Measurements from ENCODE around the gene UNC5CL. TPM values are rescaled to one million over a fixed set of nuclear protein-coding genes. Genes with fewer than 3 reads are reported as not detected.

The UNC5CL gene
- total RNA-seq, 2 experiments from 2014 or later, result 1.6 to 2.3 TPM

DNA sequence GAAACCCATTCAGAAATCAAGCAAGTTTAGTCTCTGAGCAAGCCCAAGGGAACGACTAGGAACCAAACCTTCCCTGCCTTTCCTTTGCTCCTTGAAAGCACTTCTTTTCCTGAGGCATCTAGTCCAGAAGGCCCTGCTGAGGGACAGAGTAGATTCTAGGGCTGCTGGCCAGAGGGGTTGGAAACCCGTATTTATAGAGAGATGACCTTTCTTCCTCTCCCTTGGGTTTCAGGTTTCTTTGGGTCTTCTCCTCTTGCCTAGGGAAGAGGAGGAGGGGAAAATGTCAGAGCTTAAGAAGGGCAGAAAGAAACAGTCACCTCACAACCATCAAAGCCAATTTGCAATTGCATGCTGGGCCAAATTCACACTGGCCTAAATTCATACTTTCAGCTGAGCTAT is 19.8 kb upstream of the UNC5CL start:
- H3K36me3 Mint-ChIP-seq (ENCODE audit: low read depth), result peaks cover 11% of the 10 kb centered on the region
- no peak overlapping the region for H3K4me3 Mint-ChIP-seq
- no peak overlapping the region for H3K27ac Mint-ChIP-seq
- H3K4me1 Mint-ChIP-seq, result peaks cover 3% of the 10 kb centered on the region
- no peaks in the 10 kb centered on the region for H3K27me3 Mint-ChIP-seq
- no peak for DNase-seq
- CTCF ChIA-PET, result interaction anchor here (0.8 to 2.5 kb wide), 10 partner anchors 9 to 260 kb away, joined by 3 to 7 read pairs (median 3); no protein-coding TSS in a partner anchor
- H3K9me3 Mint-ChIP-seq, result no peaks in the 10 kb centered on the region
- POLR2A ChIA-PET, result interaction anchor here (1.3 to 2.0 kb wide), 3 partner anchors 10 to 14 kb away, joined by 3 to 7 read pairs (median 5); partner anchors contain the start of gene NFYA

DNA sequence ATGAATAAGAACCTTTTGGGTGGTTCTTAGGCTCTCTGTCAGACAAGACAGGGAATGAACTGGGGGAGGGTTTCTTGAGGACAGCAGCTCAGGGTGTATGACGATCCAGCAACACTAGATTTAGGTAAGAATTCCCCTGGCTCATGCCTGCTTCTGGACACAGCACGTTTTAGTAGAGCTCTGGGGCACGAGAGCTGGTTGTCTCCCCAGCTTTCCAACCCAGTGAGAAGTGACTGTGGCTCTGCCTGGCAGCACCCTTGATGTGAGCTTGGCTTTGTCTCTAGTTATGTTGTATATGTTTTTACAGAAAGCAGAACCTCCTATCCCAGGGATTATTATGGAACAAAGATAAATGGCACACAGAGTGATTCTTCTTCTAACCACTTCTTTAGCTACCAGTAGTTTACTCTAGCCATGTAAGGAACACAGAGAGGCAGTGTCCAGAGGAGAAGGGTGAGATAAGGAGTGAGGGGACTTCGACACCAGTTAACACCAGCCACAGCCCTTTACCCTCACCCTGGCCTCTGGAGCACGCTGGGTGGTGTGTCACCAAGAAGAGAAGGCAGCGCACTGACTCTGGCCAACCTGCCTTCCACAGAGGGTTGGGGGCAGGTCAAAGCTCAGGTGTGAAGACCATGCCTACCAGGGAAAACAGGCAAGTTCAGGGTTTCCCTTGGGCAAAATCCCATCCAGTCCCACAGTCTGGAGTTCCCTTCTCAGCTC is 17.9 kb upstream of the UNC5CL start:
- Mint-ChIP-seq H3K4me1 (peaks cover 13% of the 10 kb centered on the region), H3K27me3 (no peaks in the 10 kb centered on the region), H3K36me3 (ENCODE audit: low read depth) (peaks cover 8% of the 10 kb centered on the region), H3K4me3 (no peak overlapping the region), H3K27ac (no peak overlapping the region), H3K9me3 (no peaks in the 10 kb centered on the region)
- DNase-seq, result no peak
- ChIA-PET POLR2A (interaction anchor here (1.2 to 3.8 kb wide), 5 partner anchors 11 to 29 kb away, joined by 3 to 23 read pairs (median 4); partner anchors contain the start of gene TSPO2), CTCF (interaction anchor here (0.6 to 6.6 kb wide), 7 partner anchors 9 to 264 kb away, joined by 3 to 36 read pairs (median 5); partner anchors contain the start of genes TSPO2 and UNC5CL)

- Mint-ChIP-seq H3K27me3 (no peaks in the 10 kb centered on the region), H3K4me3 (no peak overlapping the region), H3K9me3 (no peaks in the 10 kb centered on the region), H3K4me1 (peaks cover 20% of the 10 kb centered on the region), H3K27ac (no peak overlapping the region), H3K36me3 (ENCODE audit: low read depth) (peaks cover 8% of the 10 kb centered on the region)
- CTCF ChIA-PET, result interaction anchor here (0.7 to 6.6 kb wide), 3 partner anchors 12 to 27 kb away, joined by 3 to 38 read pairs (median 36); partner anchors contain the start of genes TSPO2 and UNC5CL
- DNase-seq, result no peak
- POLR2A ChIA-PET, result interaction anchor here (1.5 to 3.8 kb wide), 3 partner anchors 9 to 27 kb away, joined by 4 to 23 read pairs (median 15); no protein-coding TSS in a partner anchor
Measured at GRCh38 chr6:41055149-41055548, 16.1 kb upstream of the UNC5CL start.

DNA sequence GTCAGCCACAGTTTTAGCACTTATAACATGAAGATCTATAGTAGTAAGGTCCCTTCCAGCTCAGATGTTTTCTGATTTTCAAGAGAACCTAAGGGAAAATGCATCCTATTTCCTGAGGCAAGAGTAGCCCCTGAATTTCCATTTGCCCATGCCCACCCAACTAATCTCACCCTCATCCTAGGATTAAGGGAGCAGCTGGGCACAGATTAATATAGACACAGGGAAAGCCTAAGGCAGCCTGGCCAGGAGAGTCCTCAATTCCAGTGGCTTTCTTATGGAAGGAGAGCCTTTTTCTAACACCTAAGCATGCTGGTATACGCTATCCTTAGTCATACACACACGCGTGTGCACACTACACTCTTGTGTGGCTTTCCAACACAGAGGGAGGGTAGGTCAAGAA is 15.5 kb upstream of the UNC5CL start:
- no peak for DNase-seq
- Mint-ChIP-seq H3K4me3 (no peak overlapping the region), H3K27ac (no peak overlapping the region), H3K36me3 (ENCODE audit: low read depth) (peaks cover 6% of the 10 kb centered on the region), H3K4me1 (peaks cover 20% of the 10 kb centered on the region), H3K9me3 (no peaks in the 10 kb centered on the region), H3K27me3 (no peaks in the 10 kb centered on the region)
- ChIA-PET CTCF (interaction anchor here (1.0 to 6.6 kb wide), 3 partner anchors 8 to 26 kb away, joined by 3 to 38 read pairs (median 36); partner anchors contain the start of genes TSPO2 and UNC5CL), POLR2A (interaction anchor here (3.6 to 3.8 kb wide), 2 partner anchors 16 to 26 kb away, joined by 15 to 23 read pairs; no protein-coding TSS in a partner anchor)

DNA sequence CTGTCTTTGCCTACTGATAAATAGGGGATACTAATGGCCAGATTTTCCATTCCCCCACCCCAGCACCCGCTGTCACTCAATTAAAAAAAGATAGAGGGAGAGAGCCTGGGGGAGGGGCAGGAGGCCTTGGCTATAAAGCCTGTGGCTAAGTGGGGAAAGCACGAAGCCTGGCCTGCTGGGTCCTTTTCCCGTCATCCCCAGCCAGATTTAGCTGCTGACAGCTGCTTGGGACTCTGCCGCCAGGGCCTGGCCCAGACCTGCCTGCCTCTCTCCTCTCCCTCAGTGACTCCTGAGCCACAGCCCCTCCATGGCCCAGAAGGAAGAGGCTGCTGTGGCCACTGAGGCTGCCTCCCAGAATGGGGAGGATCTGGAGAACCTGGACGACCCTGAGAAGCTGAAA is 14.0 kb upstream of the UNC5CL start, which contains the start of gene APOBEC2:
APOBEC2 (plus strand) TSS at position 162 of the 400 bp plus-strand sequence; CDS start at position 308, 146 bp downstream.
- CTCF ChIA-PET, result interaction anchor here (5.1 to 6.6 kb wide), 2 partner anchors 12 to 25 kb away, joined by 36 to 38 read pairs; partner anchors contain the start of genes TSPO2 and UNC5CL
- Mint-ChIP-seq H3K27me3 (no peaks in the 10 kb centered on the region), H3K4me1 (peaks cover 17% of the 10 kb centered on the region), H3K27ac (peak within 1 kb of the TSS; percentile 71), H3K36me3 (ENCODE audit: low read depth) (peaks cover 6% of the 10 kb centered on the region), H3K4me3 (no peak within 1 kb of the TSS), H3K9me3 (no peaks in the 10 kb centered on the region)
- DNase-seq, result no peak
- POLR2A ChIA-PET, result interaction anchor here (1.3 to 3.8 kb wide), 5 partner anchors 16 to 25 kb away, joined by 3 to 23 read pairs (median 8); no protein-coding TSS in a partner anchor

GRCh38 chr6:41051873-41052272 is 12.9 kb upstream of the UNC5CL start:
- no peaks in the 10 kb centered on the region for H3K9me3 Mint-ChIP-seq

GRCh38 chr6:41050536-41050935 is 11.5 kb upstream of the UNC5CL start:
- Mint-ChIP-seq H3K4me3 (no peak overlapping the region), H3K27me3 (no peaks in the 10 kb centered on the region), H3K36me3 (ENCODE audit: low read depth) (peaks cover 6% of the 10 kb centered on the region), H3K9me3 (no peaks in the 10 kb centered on the region), H3K4me1 (peaks cover 17% of the 10 kb centered on the region), H3K27ac (no peak overlapping the region)
- no peak for DNase-seq
- POLR2A ChIA-PET, result interaction anchor here (1.4 to 2.3 kb wide), 2 partner anchors 20 to 22 kb away, joined by 4 to 8 read pairs; partner anchors contain the start of gene NFYA
- CTCF ChIA-PET, result interaction anchor here (1.2 kb wide), 1 partner anchor 8 kb away, joined by 3 read pairs; no protein-coding TSS in a partner anchor

More at GRCh38 chr6:41051873-41052272, 12.9 kb upstream of the UNC5CL start:
- peaks cover 17% of the 10 kb centered on the region for H3K4me1 Mint-ChIP-seq
- peak overlapping the region; percentile 71 for H3K27ac Mint-ChIP-seq
- POLR2A ChIA-PET, result interaction anchor here (1.5 to 3.6 kb wide), 3 partner anchors 17 to 24 kb away, joined by 5 to 15 read pairs (median 8); no protein-coding TSS in a partner anchor
- H3K27me3 Mint-ChIP-seq, result no peaks in the 10 kb centered on the region
- CTCF ChIA-PET, result interaction anchor here (5.1 to 6.6 kb wide), 2 partner anchors 11 to 24 kb away, joined by 36 to 38 read pairs; partner anchors contain the start of genes TSPO2 and UNC5CL
- DNase-seq, result no peak
- peaks cover 6% of the 10 kb centered on the region for H3K36me3 Mint-ChIP-seq (ENCODE audit: low read depth)
- no peak overlapping the region for H3K4me3 Mint-ChIP-seq

DNA sequence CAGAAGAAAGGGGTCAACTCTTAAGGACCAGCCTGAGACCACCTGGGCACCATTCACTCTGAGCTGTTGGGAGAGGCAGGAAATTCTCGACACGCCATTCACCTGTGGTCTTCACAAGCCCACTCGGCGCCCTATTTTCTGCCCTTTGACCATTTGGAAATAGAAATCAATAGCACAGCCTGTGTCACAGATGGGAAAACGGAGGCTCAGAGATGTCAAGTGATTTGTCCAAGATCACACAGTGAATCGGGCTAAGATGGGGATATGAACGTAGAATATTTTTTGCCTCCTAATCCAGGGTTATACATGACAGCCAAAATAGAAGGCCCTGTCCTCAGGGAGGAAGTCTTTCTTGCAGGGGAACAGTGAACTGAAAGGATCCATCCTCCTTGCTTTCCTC is 10.9 kb upstream of the UNC5CL start:
- Mint-ChIP-seq H3K27ac (no peak overlapping the region), H3K27me3 (no peaks in the 10 kb centered on the region), H3K36me3 (ENCODE audit: low read depth) (peaks cover 6% of the 10 kb centered on the region), H3K9me3 (no peaks in the 10 kb centered on the region), H3K4me3 (no peak overlapping the region), H3K4me1 (peaks cover 17% of the 10 kb centered on the region)
- POLR2A ChIA-PET, result interaction anchor here (1.4 kb wide), 1 partner anchor 23 kb away, joined by 4 read pairs; the partner anchor contains the start of gene NFYA
- CTCF ChIA-PET, result interaction anchor here (0.8 to 1.8 kb wide), 3 partner anchors 9 to 19 kb away, joined by 3 to 9 read pairs (median 3); partner anchors contain the start of gene UNC5CL
- DNase-seq, result no peak

- POLR2A ChIA-PET, result interaction anchor here (1.4 kb wide), 1 partner anchor 23 kb away, joined by 4 read pairs; the partner anchor contains the start of gene NFYA
- peaks cover 17% of the 10 kb centered on the region for H3K4me1 Mint-ChIP-seq
- peaks cover 6% of the 10 kb centered on the region for H3K36me3 Mint-ChIP-seq (ENCODE audit: low read depth)
- H3K9me3 Mint-ChIP-seq, result no peaks in the 10 kb centered on the region
- CTCF ChIA-PET, result interaction anchor here (0.8 to 1.8 kb wide), 3 partner anchors 9 to 20 kb away, joined by 3 to 9 read pairs (median 3); partner anchors contain the start of gene UNC5CL
- H3K27me3 Mint-ChIP-seq, result no peaks in the 10 kb centered on the region
- no peak overlapping the region for H3K4me3 Mint-ChIP-seq
- no peak overlapping the region for H3K27ac Mint-ChIP-seq
- no peak for DNase-seq
Measured at GRCh38 chr6:41049521-41049920, 10.5 kb upstream of the UNC5CL start.

- H3K27me3 Mint-ChIP-seq, result no peaks in the 10 kb centered on the region
- no peak for DNase-seq
- CTCF ChIA-PET, result interaction anchor here (1.0 to 1.8 kb wide), 2 partner anchors 8 to 12 kb away, joined by 4 to 9 read pairs; partner anchors contain the start of gene UNC5CL
- peaks cover 17% of the 10 kb centered on the region for H3K4me1 Mint-ChIP-seq
- no peak overlapping the region for H3K27ac Mint-ChIP-seq
- no peaks in the 10 kb centered on the region for H3K9me3 Mint-ChIP-seq
- POLR2A ChIA-PET, result interaction anchor here (0.8 kb wide), 1 partner anchor 25 kb away, joined by 3 read pairs; the partner anchor contains the start of genes NFYA and OARD1
- peaks cover 6% of the 10 kb centered on the region for H3K36me3 Mint-ChIP-seq (ENCODE audit: low read depth)
- H3K4me3 Mint-ChIP-seq, result no peak overlapping the region
Measured at GRCh38 chr6:41047745-41048732, 9.0 kb upstream of the UNC5CL start.

- ChIA-PET CTCF (interaction anchor here (1.3 to 3.3 kb wide), 2 partner anchors 10 to 19 kb away, joined by 3 to 21 read pairs; no protein-coding TSS in a partner anchor), POLR2A (interaction anchor here (1.4 kb wide), 1 partner anchor 24 kb away, joined by 5 read pairs; no protein-coding TSS in a partner anchor)
- H3K4me1 Mint-ChIP-seq, result peaks cover 11% of the 10 kb centered on the region
Measured at GRCh38 chr6:41047306-41047705, 8.3 kb upstream of the UNC5CL start.

More at GRCh38 chr6:41047306-41047705, 8.3 kb upstream of the UNC5CL start:
- Mint-ChIP-seq H3K27ac (no peak overlapping the region), H3K27me3 (no peaks in the 10 kb centered on the region), H3K4me3 (no peak overlapping the region), H3K36me3 (ENCODE audit: low read depth) (peaks cover 6% of the 10 kb centered on the region), H3K9me3 (no peaks in the 10 kb centered on the region)
- no peak for DNase-seq

Measured in activated CD4-positive, alpha-beta memory T cell treated with anti-CD3 and anti-CD28 coated beads, Interleukin-2, amount 10 ng/mL, durations not matched to agents 7 days and 5 days (primary cell).